Astrocyte of the spinal cord (primary cell): ENCODE results near the gene PTPRN2.

Source experiments
- DNase-seq: peaks from one replicate; pipeline ENCODE4 v3.0.0; 2011; ENCODE audit warnings: low read depth, low spot score
- H3K4me3 ChIP-seq: 2 replicates; pipeline ENCODE4 v1.5.1; 2011; ENCODE audit warnings: low read depth, mild to moderate bottlenecking, low read length, moderate library complexity
- CTCF ChIP-seq: IDR thresholded peaks from 2 replicates; pipeline ENCODE4 v1.5.1; 2012; ENCODE audit warnings: low read depth, mild to moderate bottlenecking, low read length, inconsistent platforms
- in situ Hi-C: cut with HindIII; loops from 2 replicates; pipeline ENCODE4 v1.10.0; 2017; ENCODE audit warnings: low sequenced_read_pairs

Gene PTPRN2

GRCh38 chr7:158366916-158367633 is 220.5 kb downstream of the PTPRN2 start:
- no peak for DNase-seq
- H3K4me3 ChIP-seq, result no peak overlapping the region
- in situ Hi-C loops, result no loop called here
- TF ChIP-seq CTCF, result no peak

GRCh38 chr7:158366346-158366745 is 221.3 kb downstream of the PTPRN2 start:
- no peak overlapping the region for H3K4me3 ChIP-seq
- TF ChIP-seq CTCF, result no peak
- no peak for DNase-seq
- in situ Hi-C loops, result no loop called here

GRCh38 chr7:158365267-158365666 is 222.4 kb downstream of the PTPRN2 start:
- TF ChIP-seq CTCF, result no peak
- no peak overlapping the region for H3K4me3 ChIP-seq
- in situ Hi-C loops, result no loop called here
- no peak for DNase-seq

GRCh38 chr7:158364451-158364850 is 223.2 kb downstream of the PTPRN2 start:
- no peak for DNase-seq
- in situ Hi-C loops, result no loop called here
- H3K4me3 ChIP-seq, result no peak overlapping the region
- TF ChIP-seq CTCF, result no peak

- no peak for TF ChIP-seq CTCF
- H3K4me3 ChIP-seq, result no peak overlapping the region
- in situ Hi-C loops, result no loop called here
- no peak for DNase-seq
Measured at GRCh38 chr7:158362912-158363905, 224.4 kb downstream of the PTPRN2 start.

GRCh38 chr7:158362001-158362400 is 225.6 kb downstream of the PTPRN2 start:
- no peak for TF ChIP-seq CTCF
- in situ Hi-C loops, result no loop called here
- no peak for DNase-seq
- H3K4me3 ChIP-seq, result no peak overlapping the region
